Measurements from ENCODE around the gene NRGN. TPM values are rescaled to one million over a fixed set of nuclear protein-coding genes. Genes with fewer than 3 reads are reported as not detected.

NRGN gene
- total and polyA plus RNA-seq, 12 donors, result 0.89 to 10.9 (median 3.7) TPM; not detected in 2

- Histone ChIP-seq H3K9me3 (replicated peaks in 1 of 3) (no peaks in the 10 kb centered on the region), H3K4me3 (no peak overlapping the region), H3K4me1 (replicated peaks in 1 of 2) (peaks cover 0 to 14% of the 10 kb centered on the region in 2 donors), H3K36me3 (replicated peaks in 1 of 2) (no peaks in the 10 kb centered on the region), H3K27me3 (peaks cover 32% of the 10 kb centered on the region), H3K27ac (no peak overlapping the region)
- intact Hi-C loops (cut with DNase I), result no loop called here
- TF ChIP-seq POLR2A (IDR thresholded peaks at IDR 0.05) (no peak), CTCF (IDR thresholded peaks at IDR 0.05) (no peak)
- WGBS, 4 donors, result 63 to 81% (median 73%) methylated on average over 4 of the region's 4 CpGs
- no peak for DNase-seq
Observed at GRCh38 chr11:124754309-124754708, 14.6 kb downstream of the NRGN start.

- no peak for DNase-seq
- peaks cover 36% of the 10 kb centered on the region for H3K27me3 ChIP-seq
- 65 to 80% (median 73%) methylated on average over 6 of the region's 6 CpGs for WGBS, 4 donors
- no peak for TF ChIP-seq POLR2A (IDR thresholded peaks at IDR 0.05)
- no peak for TF ChIP-seq CTCF (IDR thresholded peaks at IDR 0.05)
- H3K4me3 ChIP-seq, result no peak overlapping the region
- peaks cover 0 to 18% of the 10 kb centered on the region in 2 donors for H3K4me1 ChIP-seq (replicated peaks in 1 of 2)
- H3K27ac ChIP-seq, result no peak overlapping the region
- H3K9me3 ChIP-seq (replicated peaks in 1 of 3), result no peaks in the 10 kb centered on the region
- H3K36me3 ChIP-seq (replicated peaks in 1 of 2), result no peaks in the 10 kb centered on the region
- intact Hi-C loops (cut with DNase I), result no loop called here
Observed at GRCh38 chr11:124754710-124755109, 15.0 kb downstream of the NRGN start.

GRCh38 chr11:124756033-124756752, 16.5 kb downstream of the NRGN start:
- intact Hi-C loops (cut with DNase I), result no loop called here
- Histone ChIP-seq H3K27me3 (peaks cover 37% of the 10 kb centered on the region), H3K4me3 (no peak overlapping the region), H3K4me1 (replicated peaks in 1 of 2) (peaks cover 0 to 25% of the 10 kb centered on the region in 2 donors), H3K27ac (no peak overlapping the region), H3K9me3 (replicated peaks in 1 of 3) (no peaks in the 10 kb centered on the region), H3K36me3 (replicated peaks in 1 of 2) (no peaks in the 10 kb centered on the region)
- 25 to 35% (median 28%) methylated on average over 6 to 9 of the region's 9 CpGs for WGBS, 4 donors
- no peak for DNase-seq
- TF ChIP-seq POLR2A (IDR thresholded peaks at IDR 0.05), result no peak
- TF ChIP-seq CTCF (IDR thresholded peaks at IDR 0.05), result no peak

- no peak overlapping the region for H3K4me3 ChIP-seq
- WGBS, 4 donors, result 31 to 40% (median 35%) methylated on average over 6 of the region's 6 CpGs
- no peak for DNase-seq
- H3K4me1 ChIP-seq (replicated peaks in 1 of 2), result peaks cover 0 to 25% of the 10 kb centered on the region in 2 donors
- H3K27me3 ChIP-seq, result peaks cover 37% of the 10 kb centered on the region
- intact Hi-C loops (cut with DNase I), result no loop called here
- no peaks in the 10 kb centered on the region for H3K9me3 ChIP-seq (replicated peaks in 1 of 3)
- no peaks in the 10 kb centered on the region for H3K36me3 ChIP-seq (replicated peaks in 1 of 2)
- TF ChIP-seq CTCF (IDR thresholded peaks at IDR 0.05) (no peak), POLR2A (IDR thresholded peaks at IDR 0.05) (no peak)
- no peak overlapping the region for H3K27ac ChIP-seq
Observed at GRCh38 chr11:124756753-124757227, 17.0 kb downstream of the NRGN start.
